ENCODE results near the gene SRF. TPM values are rescaled to one million over a fixed set of nuclear protein-coding genes. Genes with fewer than 3 reads are reported as not detected.

The SRF gene
- total RNA-seq, 1 donor from 2014 or later: 35.2 TPM

DNA sequence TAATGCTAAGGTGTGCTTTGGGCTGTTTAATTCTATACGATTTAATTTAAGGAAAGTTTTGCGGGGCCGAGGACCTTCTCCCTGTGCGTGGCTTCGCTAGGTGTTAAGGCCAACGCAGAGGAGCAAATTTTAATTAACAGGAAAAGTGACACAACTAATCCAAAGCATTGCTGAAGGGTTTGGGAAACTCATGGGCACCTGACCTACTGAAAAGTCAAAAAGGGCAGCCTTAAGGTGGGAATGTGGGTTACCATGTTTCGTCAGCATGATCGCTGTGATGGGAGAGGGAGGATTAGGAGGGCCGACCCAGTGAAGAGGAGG, 10.5 kb downstream of the SRF start:
- H3K36me3 Mint-ChIP-seq: peaks cover 18% of the 10 kb centered on the region
- peak overlapping the region; percentile 86 for H3K27ac Mint-ChIP-seq
- TF ChIP-seq, protein P1, sequence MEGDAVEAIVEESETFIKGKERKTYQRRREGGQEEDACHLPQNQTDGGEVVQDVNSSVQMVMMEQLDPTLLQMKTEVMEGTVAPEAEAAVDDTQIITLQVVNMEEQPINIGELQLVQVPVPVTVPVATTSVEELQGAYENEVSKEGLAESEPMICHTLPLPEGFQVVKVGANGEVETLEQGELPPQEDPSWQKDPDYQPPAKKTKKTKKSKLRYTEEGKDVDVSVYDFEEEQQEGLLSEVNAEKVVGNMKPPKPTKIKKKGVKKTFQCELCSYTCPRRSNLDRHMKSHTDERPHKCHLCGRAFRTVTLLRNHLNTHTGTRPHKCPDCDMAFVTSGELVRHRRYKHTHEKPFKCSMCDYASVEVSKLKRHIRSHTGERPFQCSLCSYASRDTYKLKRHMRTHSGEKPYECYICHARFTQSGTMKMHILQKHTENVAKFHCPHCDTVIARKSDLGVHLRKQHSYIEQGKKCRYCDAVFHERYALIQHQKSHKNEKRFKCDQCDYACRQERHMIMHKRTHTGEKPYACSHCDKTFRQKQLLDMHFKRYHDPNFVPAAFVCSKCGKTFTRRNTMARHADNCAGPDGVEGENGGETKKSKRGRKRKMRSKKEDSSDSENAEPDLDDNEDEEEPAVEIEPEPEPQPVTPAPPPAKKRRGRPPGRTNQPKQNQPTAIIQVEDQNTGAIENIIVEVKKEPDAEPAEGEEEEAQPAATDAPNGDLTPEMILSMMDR (conservative IDR thresholded peaks at IDR 0.05): no peak
- peaks cover 22% of the 10 kb centered on the region for H3K4me1 Mint-ChIP-seq (ENCODE audit: unreplicated experiment)
- no peaks in the 10 kb centered on the region for H3K27me3 Mint-ChIP-seq
- DNase-seq (ENCODE audit: extremely low spot score, unreplicated experiment): no peak
- H3K4me3 Mint-ChIP-seq: peak overlapping the region; percentile 94
- H3K9me3 Mint-ChIP-seq: no peaks in the 10 kb centered on the region

DNA sequence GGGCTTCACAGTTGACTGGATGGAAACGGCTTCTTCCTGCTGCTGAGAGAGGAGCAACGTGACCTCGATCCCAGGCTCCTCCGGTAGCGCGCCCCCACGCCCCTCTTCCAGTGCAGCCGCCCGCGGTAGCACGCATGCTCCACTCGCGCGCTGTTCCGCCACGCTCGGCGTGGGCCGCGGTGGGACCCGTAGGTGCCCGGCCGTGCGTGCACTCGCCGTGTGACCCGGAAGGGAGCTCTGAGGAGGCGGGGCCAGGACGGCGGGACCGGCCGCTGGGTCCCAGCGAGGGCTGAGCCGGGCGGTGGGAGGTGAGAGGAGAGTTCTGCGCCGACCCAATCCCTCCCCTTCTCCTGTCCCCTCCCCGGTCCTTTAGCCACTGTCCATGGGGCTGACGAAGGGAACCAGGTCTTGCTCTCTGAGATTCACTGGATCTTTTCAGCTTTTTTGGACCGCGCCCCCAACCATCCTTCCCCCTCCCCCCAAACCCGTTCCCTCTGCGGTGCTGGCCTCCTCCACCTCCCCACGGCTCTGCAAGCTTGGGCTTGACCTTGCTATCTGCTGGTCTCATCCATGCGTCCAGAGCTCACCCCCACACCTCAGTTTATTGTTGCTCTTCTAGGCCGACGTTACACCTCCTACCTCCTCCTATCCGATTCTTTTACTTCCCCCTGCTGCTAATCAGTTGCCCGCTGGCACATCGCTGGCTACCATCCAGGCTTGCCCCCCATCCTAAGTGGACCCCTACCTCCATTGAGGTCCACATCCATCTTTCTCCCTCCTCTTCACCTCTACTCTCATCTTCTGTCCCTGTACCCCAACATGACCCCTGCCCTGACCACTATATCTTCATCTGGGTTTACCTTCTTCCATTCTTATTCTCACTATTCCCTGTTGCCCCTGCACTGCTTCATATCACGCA, 11.1 kb downstream of the SRF start, which contains the start of gene CUL9:
Gene CUL9, plus strand, starts transcription at position 255 of the 919 bp plus-strand sequence. CDS start 2,115 bp downstream, outside the sequence.
- peak within 1 kb of the TSS; percentile 94 for H3K4me3 Mint-ChIP-seq
- H3K27me3 Mint-ChIP-seq: no peaks in the 10 kb centered on the region
- no peaks in the 10 kb centered on the region for H3K9me3 Mint-ChIP-seq
- TF ChIP-seq, protein P1 (conservative IDR thresholded peaks at IDR 0.05): no peak
- H3K27ac Mint-ChIP-seq: peak within 1 kb of the TSS; percentile 86
- peak; percentile 79 for DNase-seq (ENCODE audit: extremely low spot score, unreplicated experiment)
- H3K4me1 Mint-ChIP-seq (ENCODE audit: unreplicated experiment): peaks cover 22% of the 10 kb centered on the region
- H3K36me3 Mint-ChIP-seq: peaks cover 18% of the 10 kb centered on the region

DNA sequence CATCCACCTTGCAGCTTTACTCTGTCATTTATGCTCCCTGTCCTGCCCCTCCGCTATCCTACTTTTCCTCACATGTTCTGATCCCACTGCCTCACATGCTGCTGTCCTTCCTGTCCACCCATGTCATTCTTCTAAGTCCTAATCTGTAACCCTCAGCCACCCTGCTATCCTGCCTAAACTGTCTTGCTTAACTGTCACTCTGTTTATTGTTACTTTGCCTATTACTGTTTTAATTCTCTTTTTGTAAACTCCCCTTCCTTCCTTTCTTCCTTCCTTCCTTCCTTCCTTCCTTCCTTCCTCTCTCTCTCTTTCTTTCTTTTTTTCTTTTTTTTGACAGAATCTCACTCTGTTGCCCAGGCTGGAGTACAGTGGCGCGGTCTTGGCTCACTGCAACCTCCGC, 12.4 kb downstream of the SRF start:
- Mint-ChIP-seq H3K9me3 (no peaks in the 10 kb centered on the region), H3K4me3 (peak overlapping the region; percentile 94), H3K27ac (peak overlapping the region; percentile 76), H3K27me3 (no peaks in the 10 kb centered on the region), H3K4me1 (ENCODE audit: unreplicated experiment) (peaks cover 22% of the 10 kb centered on the region), H3K36me3 (peaks cover 12% of the 10 kb centered on the region)
- TF ChIP-seq, protein P1 (conservative IDR thresholded peaks at IDR 0.05): no peak
- no peak for DNase-seq (ENCODE audit: extremely low spot score, unreplicated experiment)

DNA sequence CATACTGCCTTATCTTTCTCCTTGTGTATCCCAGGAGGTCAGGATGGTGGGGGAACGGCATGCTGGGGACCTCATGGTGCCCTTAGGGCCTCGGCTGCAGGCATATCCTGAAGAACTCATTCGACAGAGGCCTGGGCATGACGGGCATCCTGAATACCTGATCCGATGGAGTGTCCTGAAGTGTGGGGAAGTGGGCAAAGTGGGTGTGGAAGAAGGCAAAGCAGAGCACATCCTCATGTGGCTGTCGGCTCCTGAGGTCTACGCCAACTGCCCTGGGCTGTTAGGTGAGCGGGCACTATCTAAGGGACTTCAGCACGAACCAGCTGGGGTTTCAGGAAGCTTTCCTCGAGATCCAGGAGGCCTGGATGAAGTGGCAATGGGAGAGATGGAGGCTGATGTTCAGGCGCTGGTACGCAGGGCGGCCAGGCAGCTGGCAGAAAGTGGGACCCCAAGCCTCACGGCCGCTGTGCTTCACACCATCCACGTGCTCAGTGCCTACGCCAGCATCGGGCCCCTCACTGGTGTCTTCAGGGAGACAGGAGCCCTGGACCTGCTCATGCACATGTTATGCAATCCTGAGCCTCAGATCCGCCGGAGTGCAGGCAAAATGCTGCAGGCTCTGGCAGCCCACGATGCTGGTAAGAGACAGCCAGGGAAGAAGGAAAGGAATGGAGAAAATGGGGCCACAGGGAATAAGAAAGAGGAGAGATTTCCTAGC, 13.4 kb downstream of the SRF start:
- Mint-ChIP-seq H3K36me3 (peaks cover 9% of the 10 kb centered on the region), H3K4me1 (ENCODE audit: unreplicated experiment) (peaks cover 22% of the 10 kb centered on the region), H3K4me3 (no peak overlapping the region), H3K9me3 (no peaks in the 10 kb centered on the region), H3K27me3 (no peaks in the 10 kb centered on the region), H3K27ac (no peak overlapping the region)
- TF ChIP-seq, protein P1 (conservative IDR thresholded peaks at IDR 0.05): no peak
- DNase-seq (ENCODE audit: extremely low spot score, unreplicated experiment): no peak

DNA sequence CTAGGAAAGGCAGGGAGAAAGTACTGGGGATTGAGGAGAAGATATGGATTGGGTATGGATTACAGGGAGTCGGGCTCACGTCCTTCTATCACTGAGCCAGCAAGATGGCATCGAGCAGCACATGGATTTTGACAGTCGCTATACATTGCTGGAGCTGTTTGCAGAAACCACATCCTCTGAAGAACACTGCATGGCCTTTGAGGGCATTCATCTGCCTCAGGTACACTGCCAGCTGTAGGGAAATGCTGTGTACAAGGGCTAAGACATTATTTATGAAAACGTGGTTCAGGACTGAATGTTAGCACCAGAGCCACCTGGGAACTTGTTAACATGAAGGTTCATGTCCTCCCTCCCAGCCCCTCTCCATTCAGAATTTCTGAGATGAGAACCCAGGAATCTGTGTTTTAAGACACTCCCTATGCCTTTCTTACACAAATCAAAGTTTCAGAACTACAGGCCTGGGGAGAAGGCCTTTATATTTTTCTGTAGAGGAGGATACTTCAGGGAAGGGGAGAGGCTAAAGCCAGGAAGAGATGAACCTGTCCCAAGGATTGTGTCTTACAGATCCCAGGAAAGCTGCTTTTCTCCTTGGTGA, 14.4 kb downstream of the SRF start:
- H3K4me1 Mint-ChIP-seq (ENCODE audit: unreplicated experiment): peaks cover 22% of the 10 kb centered on the region

More for the DNA sequence above, 14.4 kb downstream of the SRF start:
- Mint-ChIP-seq H3K27me3 (no peaks in the 10 kb centered on the region), H3K27ac (no peak overlapping the region), H3K9me3 (no peaks in the 10 kb centered on the region), H3K4me3 (no peak overlapping the region), H3K36me3 (peaks cover 9% of the 10 kb centered on the region)
- no peak for DNase-seq (ENCODE audit: extremely low spot score, unreplicated experiment)
- TF ChIP-seq, protein P1 (conservative IDR thresholded peaks at IDR 0.05): no peak

Data from type B pancreatic cell (in vitro differentiated cells).